Measurements from ENCODE around the gene PRMT7.

Gene PRMT7

DNA sequence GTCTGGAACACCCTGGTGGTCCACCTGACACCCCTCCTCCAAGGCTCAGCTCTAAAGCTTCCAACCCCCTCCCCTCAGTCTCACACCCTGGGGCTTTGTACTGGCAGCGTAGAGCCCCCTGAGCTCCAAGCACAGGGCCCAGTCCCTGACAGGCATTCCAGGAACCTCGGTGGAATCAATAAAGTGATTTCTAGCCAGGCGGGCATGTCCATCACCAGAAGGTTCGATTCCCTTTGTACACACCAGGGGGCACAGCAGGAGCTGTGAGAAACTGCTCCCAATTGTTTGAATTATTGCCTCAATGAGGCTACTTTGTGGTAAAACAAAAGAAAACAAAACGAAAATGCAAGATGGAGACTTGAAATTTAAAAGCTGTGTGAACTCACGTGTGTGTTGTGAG is 85.7 kb downstream of the PRMT7 start:
- DNase-seq (ENCODE audit: low spot score): peak; percentile 24

GRCh38 chr16:68397710-68398201 is 86.9 kb downstream of the PRMT7 start:
- DNase-seq (ENCODE audit: low spot score): no peak

- no peak for DNase-seq (ENCODE audit: low spot score)
Observed at GRCh38 chr16:68399456-68399855, 88.6 kb downstream of the PRMT7 start.

DNA sequence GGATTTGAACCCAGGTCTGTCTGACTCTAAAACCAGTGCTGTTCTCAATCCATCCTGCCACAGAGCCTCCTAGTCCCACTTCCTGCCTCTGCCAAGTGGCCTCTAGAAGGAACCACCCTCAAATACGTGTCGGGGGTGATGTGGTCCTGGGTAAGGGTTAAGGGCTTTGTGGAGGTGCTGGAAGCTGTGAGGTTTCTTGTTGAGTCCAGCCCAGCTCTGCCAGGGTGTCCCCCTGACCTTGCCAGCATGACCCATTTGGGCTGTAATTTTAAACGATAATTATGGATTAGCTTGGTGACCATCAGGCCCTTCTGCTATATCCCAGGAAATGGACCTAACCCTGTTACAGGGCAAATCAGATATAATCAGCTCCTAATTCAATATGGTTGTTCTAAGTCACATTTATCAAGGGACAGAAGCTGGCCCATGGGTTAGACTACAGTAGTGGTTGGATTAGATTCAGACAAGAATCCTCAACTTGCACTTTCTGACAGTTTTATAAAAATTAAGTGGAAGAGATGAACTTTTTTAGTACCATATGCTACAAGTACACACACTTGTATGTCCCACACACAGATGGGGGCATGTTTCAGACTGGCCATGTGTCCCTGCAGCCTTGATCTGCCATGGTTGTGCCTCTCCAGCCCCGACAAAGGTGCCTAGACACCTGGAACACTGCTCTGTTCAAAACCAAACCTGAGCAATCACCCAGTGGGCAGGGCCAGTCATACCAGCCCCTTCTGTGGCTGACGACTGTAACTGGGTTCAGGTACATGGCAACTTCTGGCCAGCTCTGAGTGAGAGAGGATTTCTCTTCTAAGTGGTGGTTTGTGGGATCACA is 89.5 kb downstream of the PRMT7 start:
- DNase-seq (ENCODE audit: low spot score): no peak

DNA sequence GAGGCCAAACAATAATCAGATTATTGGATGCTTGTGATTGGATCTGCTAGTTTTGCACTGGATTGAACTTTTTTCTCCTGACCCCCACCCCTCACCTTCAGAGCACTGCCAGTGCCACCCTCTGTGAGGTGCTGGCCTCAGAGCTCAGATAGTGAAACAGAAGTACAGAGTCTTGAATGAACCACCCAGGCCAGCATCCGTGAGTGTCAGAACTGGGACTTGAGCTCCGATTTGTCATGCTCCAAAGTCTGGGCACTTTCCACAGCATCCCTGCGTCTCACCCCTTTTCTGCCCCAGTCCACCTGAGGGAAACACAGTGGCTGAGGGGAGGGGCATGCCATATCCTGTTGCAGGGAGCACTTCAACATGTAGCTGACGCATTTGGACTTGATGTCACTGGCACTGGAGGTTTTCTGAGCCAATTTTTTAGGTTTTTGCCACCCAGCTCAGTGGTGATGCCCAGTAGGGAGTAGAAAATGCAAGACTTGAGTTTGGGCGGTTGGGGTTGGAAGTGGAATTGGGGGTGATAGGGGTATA is 90.2 kb downstream of the PRMT7 start:
- no peak for DNase-seq (ENCODE audit: low spot score)

- no peak for DNase-seq (ENCODE audit: low spot score)
Observed at GRCh38 chr16:68401871-68402747, 91.3 kb downstream of the PRMT7 start.

DNA sequence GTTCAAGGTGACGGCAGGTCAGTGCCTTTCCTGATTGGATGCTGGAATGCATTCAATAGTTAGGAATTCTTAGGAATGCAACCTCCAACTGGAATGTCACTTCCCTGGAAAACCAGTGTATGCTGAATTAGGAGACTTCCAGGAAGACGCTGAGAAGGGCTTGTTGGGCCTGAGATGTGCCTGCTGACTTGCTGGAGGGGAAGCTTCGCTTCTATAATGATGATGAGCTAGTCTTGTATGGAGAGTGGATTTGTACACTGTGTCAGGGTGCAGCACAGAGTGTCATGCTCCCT is 91.9 kb downstream of the PRMT7 start:
- no peak for DNase-seq (ENCODE audit: low spot score)

DNA sequence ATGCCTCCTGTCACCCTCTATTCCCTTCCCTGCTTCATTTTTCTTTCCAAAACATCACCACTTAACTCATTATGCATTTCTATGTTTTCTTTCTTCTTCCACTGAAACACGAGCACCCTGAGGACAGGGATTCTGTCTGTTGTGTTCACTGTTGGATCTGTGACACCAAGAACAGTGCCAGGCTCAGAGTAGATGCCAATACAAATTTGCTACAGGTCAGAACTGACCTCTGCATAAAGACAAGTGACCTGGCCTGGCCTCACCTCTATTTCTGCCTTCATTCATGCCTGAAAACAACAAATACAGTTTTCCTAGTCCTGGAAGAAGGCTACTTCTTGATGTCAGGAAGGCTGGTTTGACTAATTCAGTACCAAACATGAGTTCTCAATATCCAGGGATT is 92.4 kb downstream of the PRMT7 start:
- DNase-seq (ENCODE audit: low spot score): no peak

GRCh38 chr16:68403704-68404103 is 92.9 kb downstream of the PRMT7 start:
- no peak for DNase-seq (ENCODE audit: low spot score)

- no peak for DNase-seq (ENCODE audit: low spot score)
Observed at GRCh38 chr16:68404736-68405345, 94.0 kb downstream of the PRMT7 start.

DNA sequence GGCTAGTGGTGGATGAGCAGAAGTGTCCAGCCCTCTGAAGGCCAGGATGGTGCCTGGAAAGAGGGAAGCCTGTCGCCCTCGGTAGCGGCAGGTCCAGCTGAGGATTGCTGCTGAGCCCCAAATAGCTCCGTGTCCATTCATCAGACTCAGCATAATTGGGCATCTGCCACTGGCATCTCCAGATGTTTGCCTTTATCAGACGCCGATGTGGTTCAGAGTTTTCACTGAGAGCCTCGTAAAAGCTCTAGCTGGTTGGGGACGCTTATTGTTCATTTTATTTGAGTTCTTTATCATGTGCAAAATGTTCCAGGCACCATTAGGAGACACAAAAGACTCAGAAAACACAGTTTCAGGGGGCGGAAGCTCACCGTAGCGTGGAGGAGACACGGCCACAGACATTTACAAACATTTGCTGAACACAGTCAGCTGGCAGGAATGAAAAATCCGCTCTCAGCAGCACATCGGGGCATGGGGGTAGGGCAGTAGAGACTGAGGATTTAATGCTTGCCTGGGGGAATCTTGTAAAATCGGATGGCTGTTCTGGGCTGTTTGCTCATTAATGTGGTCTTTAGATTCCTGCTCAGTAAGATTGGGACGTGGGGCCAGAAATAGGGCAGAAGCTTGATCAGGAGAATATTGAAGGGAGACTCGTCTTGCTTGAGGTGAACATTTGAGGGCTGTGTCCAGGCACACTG is 95.8 kb downstream of the PRMT7 start:
- DNase-seq (ENCODE audit: low spot score): no peak

All from hematopoietic multipotent progenitor cell treated with erythropoietin and hydrocortisone succinate and interleukin-3 and kit ligand, for 17 days (in vitro differentiated cells).